SK-N-SH treated with all-trans-retinoic acid at 6 μM for 48 hours (cell line): Measurements from ENCODE around the gene ITGA3.

Source experiments
- ATAC-seq: fragments of 200-7000 bp; cut with Tn5 transposase; 3 replicates; pipeline ENCODE4 v1.9.1; 2020; ENCODE audit warnings: mild to moderate bottlenecking, moderate library complexity
- ARNTL ChIP-seq: fragments of 450-650 bp; formaldehyde crosslinking; IDR thresholded peaks from 2 replicates; pipeline ENCODE4 v1.5.0; 2020; ENCODE audit warnings: low read depth, mild to moderate bottlenecking, moderate library complexity, borderline replicate concordance
- BACH2 ChIP-seq: fragments of 250-450 bp; sonication (Bioruptor Pico); IDR thresholded peaks from 2 replicates; pipeline ENCODE4 v1.9.0; 2021; ENCODE audit warnings: mild to moderate bottlenecking, borderline replicate concordance
- CSDC2 ChIP-seq: fragments of 250-450 bp; sonication (Bioruptor Pico); IDR thresholded peaks from 2 replicates; pipeline ENCODE4 v1.5.0; 2020; ENCODE audit warnings: mild to moderate bottlenecking, moderate library complexity
- GLIS3 ChIP-seq: fragments of 250-450 bp; sonication (Bioruptor Pico); IDR thresholded peaks from 2 replicates; pipeline ENCODE4 v1.5.0; 2020; ENCODE audit warnings: mild to moderate bottlenecking, moderate library complexity
- ISL1 ChIP-seq: fragments of 250-450 bp; sonication (Bioruptor Pico); IDR thresholded peaks from 2 replicates; pipeline ENCODE4 v2.1.2; 2022; ENCODE audit warnings: mild to moderate bottlenecking, moderate library complexity
- OSR1 ChIP-seq: fragments of 250-450 bp; sonication (Bioruptor Pico); IDR thresholded peaks from 2 replicates; pipeline ENCODE4 v1.8.0; 2022; ENCODE audit warnings: moderate library complexity, mild to moderate bottlenecking, inconsistent platforms
- PATZ1 ChIP-seq: fragments of 250-450 bp; sonication (Bioruptor Pico); IDR thresholded peaks from 2 replicates; pipeline ENCODE4 v1.8.0; 2020; ENCODE audit warnings: mild to moderate bottlenecking, moderate library complexity, borderline replicate concordance
- POU6F1 ChIP-seq: fragments of 250-450 bp; sonication (Bioruptor Pico); IDR thresholded peaks from 2 replicates; pipeline ENCODE4 v1.8.0; 2021; ENCODE audit warnings: low read depth, mild to moderate bottlenecking, moderate library complexity, borderline replicate concordance
- PPARA ChIP-seq: fragments of 250-450 bp; sonication (Bioruptor Pico); IDR thresholded peaks from 2 replicates; pipeline ENCODE4 v1.5.0; 2020; ENCODE audit warnings: mild to moderate bottlenecking, borderline replicate concordance
- RARB ChIP-seq: fragments of 250-450 bp; sonication (Bioruptor Pico); IDR thresholded peaks from 2 replicates; pipeline ENCODE4 v1.8.0; 2021; ENCODE audit warnings: mild to moderate bottlenecking, moderate library complexity
- TCF4 ChIP-seq: fragments of 250-450 bp; sonication (Bioruptor Pico); IDR thresholded peaks from 2 replicates; pipeline ENCODE4 v1.8.0; 2021; ENCODE audit warnings: mild to moderate bottlenecking, moderate library complexity, borderline replicate concordance
- TOX ChIP-seq: fragments of 250-450 bp; sonication (Bioruptor Pico); IDR thresholded peaks from 2 replicates; pipeline ENCODE4 v1.8.0; 2021; ENCODE audit warnings: mild to moderate bottlenecking, moderate library complexity, borderline replicate concordance
- ZFP30 ChIP-seq: fragments of 450-650 bp; formaldehyde crosslinking; IDR thresholded peaks from 2 replicates; pipeline ENCODE4 v1.5.0; 2022; ENCODE audit warnings: mild to moderate bottlenecking, moderate library complexity
- ZNF565 ChIP-seq: fragments of 450-650 bp; formaldehyde crosslinking; conservative IDR thresholded peaks from 2 replicates; pipeline ENCODE4 v1.5.0; 2020; ENCODE audit warnings: low read depth, mild to moderate bottlenecking, moderate library complexity
- ZNF70 ChIP-seq: fragments of 450-650 bp; formaldehyde crosslinking; IDR thresholded peaks from 2 replicates; pipeline ENCODE4 v1.5.0; 2020; ENCODE audit warnings: mild to moderate bottlenecking, moderate library complexity
- ZNF8 ChIP-seq: fragments of 450-650 bp; formaldehyde crosslinking; IDR thresholded peaks from 2 replicates; pipeline ENCODE4 v1.5.0; 2020; ENCODE audit warnings: mild to moderate bottlenecking, moderate library complexity
- TF ChIP-seq, protein P1 (sequence below): fragments of 250-450 bp; sonication (Bioruptor Pico); IDR thresholded peaks from 2 replicates; pipeline ENCODE4 v1.5.1; 2020; ENCODE audit warnings: low read depth, mild to moderate bottlenecking, moderate library complexity
- TF ChIP-seq, protein P2 (sequence below): fragments of 250-450 bp; sonication (Bioruptor Pico); IDR thresholded peaks from 2 replicates; pipeline ENCODE4 v1.5.1; 2021; ENCODE audit warnings: mild to moderate bottlenecking, moderate library complexity

The ITGA3 gene

DNA sequence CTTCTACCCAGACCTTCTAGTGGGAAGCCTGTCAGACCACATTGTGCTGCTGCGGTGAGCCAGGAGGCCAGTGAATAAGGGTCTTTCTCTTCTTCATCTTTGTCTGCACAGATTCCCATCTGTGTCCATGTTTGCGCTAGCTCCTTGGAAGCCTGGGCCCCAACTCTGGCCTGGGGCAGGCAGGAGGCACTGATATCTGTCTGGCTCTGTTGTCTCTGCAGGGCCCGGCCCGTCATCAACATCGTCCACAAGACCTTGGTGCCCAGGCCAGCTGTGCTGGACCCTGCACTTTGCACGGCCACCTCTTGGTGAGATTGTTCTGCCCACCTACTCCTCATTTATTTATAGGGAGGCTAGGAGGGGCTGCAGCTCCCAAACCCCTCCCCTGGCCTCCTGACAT is 18.3 kb downstream of the ITGA3 start:
- TF ChIP-seq, protein P1, sequence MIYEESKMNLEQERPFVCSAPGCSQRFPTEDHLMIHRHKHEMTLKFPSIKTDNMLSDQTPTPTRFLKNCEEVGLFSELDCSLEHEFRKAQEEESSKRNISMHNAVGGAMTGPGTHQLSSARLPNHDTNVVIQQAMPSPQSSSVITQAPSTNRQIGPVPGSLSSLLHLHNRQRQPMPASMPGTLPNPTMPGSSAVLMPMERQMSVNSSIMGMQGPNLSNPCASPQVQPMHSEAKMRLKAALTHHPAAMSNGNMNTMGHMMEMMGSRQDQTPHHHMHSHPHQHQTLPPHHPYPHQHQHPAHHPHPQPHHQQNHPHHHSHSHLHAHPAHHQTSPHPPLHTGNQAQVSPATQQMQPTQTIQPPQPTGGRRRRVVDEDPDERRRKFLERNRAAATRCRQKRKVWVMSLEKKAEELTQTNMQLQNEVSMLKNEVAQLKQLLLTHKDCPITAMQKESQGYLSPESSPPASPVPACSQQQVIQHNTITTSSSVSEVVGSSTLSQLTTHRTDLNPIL = no peak
- TF ChIP-seq ARNTL = no peak
- no peak for ATAC-seq

GRCh38 chr17:50075446-50076032 is 19.6 kb downstream of the ITGA3 start:
- TF ChIP-seq ZNF8 (no peak), OSR1 (CRISPR knock-in tag) (no peak), BACH2 (CRISPR knock-in tag) (no peak), ISL1 (CRISPR knock-in tag) (no peak), TCF4 (CRISPR knock-in tag) (no peak), TOX (CRISPR knock-in tag) (no peak), ZNF565 (CRISPR knock-in tag) (no peak), ZFP30 (CRISPR knock-in tag) (no peak), GLIS3 (CRISPR knock-in tag) (no peak), PATZ1 (no peak)
- TF ChIP-seq, protein P2, sequence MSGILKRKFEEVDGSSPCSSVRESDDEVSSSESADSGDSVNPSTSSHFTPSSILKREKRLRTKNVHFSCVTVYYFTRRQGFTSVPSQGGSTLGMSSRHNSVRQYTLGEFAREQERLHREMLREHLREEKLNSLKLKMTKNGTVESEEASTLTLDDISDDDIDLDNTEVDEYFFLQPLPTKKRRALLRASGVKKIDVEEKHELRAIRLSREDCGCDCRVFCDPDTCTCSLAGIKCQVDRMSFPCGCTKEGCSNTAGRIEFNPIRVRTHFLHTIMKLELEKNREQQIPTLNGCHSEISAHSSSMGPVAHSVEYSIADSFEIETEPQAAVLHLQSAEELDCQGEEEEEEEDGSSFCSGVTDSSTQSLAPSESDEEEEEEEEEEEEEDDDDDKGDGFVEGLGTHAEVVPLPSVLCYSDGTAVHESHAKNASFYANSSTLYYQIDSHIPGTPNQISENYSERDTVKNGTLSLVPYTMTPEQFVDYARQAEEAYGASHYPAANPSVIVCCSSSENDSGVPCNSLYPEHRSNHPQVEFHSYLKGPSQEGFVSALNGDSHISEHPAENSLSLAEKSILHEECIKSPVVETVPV = no peak
- TF ChIP-seq, protein P1 = no peak

DNA sequence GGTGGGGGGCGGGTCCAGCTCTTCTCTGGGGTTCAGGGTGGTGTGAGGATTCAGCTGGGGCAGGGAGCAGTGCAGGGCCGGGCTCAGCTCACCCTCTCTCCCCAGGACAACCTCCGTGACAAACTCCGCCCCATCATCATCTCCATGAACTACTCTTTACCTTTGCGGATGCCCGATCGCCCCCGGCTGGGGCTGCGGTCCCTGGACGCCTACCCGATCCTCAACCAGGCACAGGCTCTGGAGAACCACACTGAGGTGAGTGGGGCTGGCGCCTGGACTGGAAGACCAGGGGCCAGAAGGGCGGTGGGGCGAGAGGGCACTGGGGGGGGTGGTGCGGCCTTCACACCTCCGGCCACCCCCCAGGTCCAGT is 20.3 kb downstream of the ITGA3 start:
- no peak for ATAC-seq

More at GRCh38 chr17:50075446-50076032, 19.6 kb downstream of the ITGA3 start:
- ATAC-seq = no peak

GRCh38 chr17:50076591-50077235 is 20.8 kb downstream of the ITGA3 start:
- TF ChIP-seq RARB (CRISPR knock-in tag) (no peak), TCF4 (CRISPR knock-in tag) (no peak), CSDC2 (CRISPR knock-in tag) (no peak), POU6F1 (CRISPR knock-in tag) (no peak), ZNF8 (no peak), TOX (CRISPR knock-in tag) (no peak), BACH2 (CRISPR knock-in tag) (no peak), ZNF70 (CRISPR knock-in tag) (no peak), PPARA (no peak), OSR1 (CRISPR knock-in tag) (no peak)
- no peak for ATAC-seq

More for the DNA sequence above, 20.3 kb downstream of the ITGA3 start:
- TF ChIP-seq, protein P1 = no peak
- TF ChIP-seq RARB (CRISPR knock-in tag) = no peak
